HG02840 (cell line): Measurements from ENCODE around the gene SLC38A6.
"Not testable (repeated sequence)": the region's sequence is repeated elsewhere in the genome, so short reads cannot be mapped to it uniquely, and the experiment has no call there.

Source experiments
- ATAC-seq: cut with Tn5 transposase; IDR thresholded peaks from one replicate; pipeline ENCODE4 v1.9.1; 2021; ENCODE audit warnings: mild to moderate bottlenecking, moderate library complexity, moderate number of reproducible peaks; ENCODE audit not compliant: unreplicated experiment, low FRiP score

SLC38A6 gene

GRCh38 chr14:61048640-61049039 is 67.6 kb downstream of the SLC38A6 start:
- no peak for ATAC-seq

- ATAC-seq = no peak
These were observed 69.4 kb downstream of the SLC38A6 start for GRCh38 chr14:61050417-61050816.

GRCh38 chr14:61051051-61051450 is 70.0 kb downstream of the SLC38A6 start:
- no peak for ATAC-seq

GRCh38 chr14:61051621-61052020 is 70.6 kb downstream of the SLC38A6 start:
- ATAC-seq = no peak

GRCh38 chr14:61063461-61063860 is 82.4 kb downstream of the SLC38A6 start:
- ATAC-seq = no peak

GRCh38 chr14:61064210-61064609 is 83.2 kb downstream of the SLC38A6 start:
- ATAC-seq = no peak

GRCh38 chr14:61064856-61065255 is 83.8 kb downstream of the SLC38A6 start:
- no peak for ATAC-seq

- no peak for ATAC-seq
These were observed 84.6 kb downstream of the SLC38A6 start for GRCh38 chr14:61065656-61066055.

GRCh38 chr14:61072442-61072841 is 91.4 kb downstream of the SLC38A6 start:
- not testable (repeated sequence) for ATAC-seq

- no peak for ATAC-seq
These were observed 93.8 kb downstream of the SLC38A6 start for GRCh38 chr14:61074852-61075251.

- no peak for ATAC-seq
These were observed 95.5 kb downstream of the SLC38A6 start for GRCh38 chr14:61076556-61076955.

- no peak for ATAC-seq
These were observed 96.4 kb downstream of the SLC38A6 start for GRCh38 chr14:61077437-61077836.

GRCh38 chr14:61077951-61078720 is 97.1 kb downstream of the SLC38A6 start:
- no peak for ATAC-seq

GRCh38 chr14:61080591-61081010 is 99.6 kb downstream of the SLC38A6 start:
- peak; percentile 90 for ATAC-seq

GRCh38 chr14:61088081-61088480 is 107.0 kb downstream of the SLC38A6 start:
- no peak for ATAC-seq

GRCh38 chr14:61089126-61089750 is 108.2 kb downstream of the SLC38A6 start:
- ATAC-seq = no peak

- peak; percentile 88 for ATAC-seq
These were observed 109.6 kb downstream of the SLC38A6 start for GRCh38 chr14:61090432-61091216.

- no peak for ATAC-seq
These were observed 110.7 kb downstream of the SLC38A6 start for GRCh38 chr14:61091657-61092273.

- not testable (repeated sequence) for ATAC-seq
These were observed 117.1 kb downstream of the SLC38A6 start for GRCh38 chr14:61098096-61098495.

- ATAC-seq = no peak
These were observed 117.7 kb downstream of the SLC38A6 start for GRCh38 chr14:61098721-61099120.
